ENCODE measurements around the gene SPSB1.

The SPSB1 gene

GRCh38 chr1:9281908-9282695, 10.6 kb upstream of the SPSB1 start:
- DNase-seq (ENCODE audit: low spot score): no peak
- in situ Hi-C loops (cut with MboI; ENCODE audit: low pct_unique_long_range_greater_than_20kb, low sequenced_read_pairs, unreplicated experiment): loop anchor here (10.0 kb wide), 2 partner anchors 173 to 213 kb away; no protein-coding TSS in a partner anchor
- no peak for TF ChIP-seq CTCF (IDR thresholded peaks at IDR 0.05; ENCODE audit: extremely low read depth, insufficient read depth, missing control alignments)

GRCh38 chr1:9282696-9282955, 10.1 kb upstream of the SPSB1 start:
- no peak for TF ChIP-seq CTCF (IDR thresholded peaks at IDR 0.05; ENCODE audit: extremely low read depth, insufficient read depth, missing control alignments)
- in situ Hi-C loops (cut with MboI; ENCODE audit: low pct_unique_long_range_greater_than_20kb, low sequenced_read_pairs, unreplicated experiment): loop anchor here (10.0 kb wide), 2 partner anchors 172 to 212 kb away; no protein-coding TSS in a partner anchor
- no peak for DNase-seq (ENCODE audit: low spot score)

- DNase-seq (ENCODE audit: low spot score): no peak
These were observed 8.6 kb upstream of the SPSB1 start for GRCh38 chr1:9284061-9284460.

GRCh38 chr1:9286556-9286955, 6.1 kb upstream of the SPSB1 start:
- in situ Hi-C loops (cut with MboI; ENCODE audit: low pct_unique_long_range_greater_than_20kb, low sequenced_read_pairs, unreplicated experiment): loop anchor here (10.0 kb wide), 2 partner anchors 168 to 208 kb away; no protein-coding TSS in a partner anchor
- TF ChIP-seq CTCF (IDR thresholded peaks at IDR 0.05; ENCODE audit: extremely low read depth, insufficient read depth, missing control alignments): no peak
- no peak for DNase-seq (ENCODE audit: low spot score)

More at GRCh38 chr1:9284061-9284460, 8.6 kb upstream of the SPSB1 start:
- in situ Hi-C loops (cut with MboI; ENCODE audit: low pct_unique_long_range_greater_than_20kb, low sequenced_read_pairs, unreplicated experiment): loop anchor here (10.0 kb wide), 2 partner anchors 171 to 211 kb away; no protein-coding TSS in a partner anchor
- no peak for TF ChIP-seq CTCF (IDR thresholded peaks at IDR 0.05; ENCODE audit: extremely low read depth, insufficient read depth, missing control alignments)

GRCh38 chr1:9289090-9289534, 3.6 kb upstream of the SPSB1 start:
- TF ChIP-seq CTCF (IDR thresholded peaks at IDR 0.05; ENCODE audit: extremely low read depth, insufficient read depth, missing control alignments): peak; percentile 94
- in situ Hi-C loops (cut with MboI; ENCODE audit: low pct_unique_long_range_greater_than_20kb, low sequenced_read_pairs, unreplicated experiment): loop anchor here (10.0 kb wide), 2 partner anchors 166 to 206 kb away; no protein-coding TSS in a partner anchor
- DNase-seq (ENCODE audit: low spot score): peak; percentile 65

- no peak for DNase-seq (ENCODE audit: low spot score)
- no peak for TF ChIP-seq CTCF (IDR thresholded peaks at IDR 0.05; ENCODE audit: extremely low read depth, insufficient read depth, missing control alignments)
- in situ Hi-C loops (cut with MboI; ENCODE audit: low pct_unique_long_range_greater_than_20kb, low sequenced_read_pairs, unreplicated experiment): loop anchor here (10.0 kb wide), 2 partner anchors 165 to 205 kb away; no protein-coding TSS in a partner anchor
These were observed 2.8 kb upstream of the SPSB1 start for GRCh38 chr1:9289711-9290485.

Data from GM13977 (cell line).